ENCODE measurements around the gene EPS8L1.

The EPS8L1 gene

DNA sequence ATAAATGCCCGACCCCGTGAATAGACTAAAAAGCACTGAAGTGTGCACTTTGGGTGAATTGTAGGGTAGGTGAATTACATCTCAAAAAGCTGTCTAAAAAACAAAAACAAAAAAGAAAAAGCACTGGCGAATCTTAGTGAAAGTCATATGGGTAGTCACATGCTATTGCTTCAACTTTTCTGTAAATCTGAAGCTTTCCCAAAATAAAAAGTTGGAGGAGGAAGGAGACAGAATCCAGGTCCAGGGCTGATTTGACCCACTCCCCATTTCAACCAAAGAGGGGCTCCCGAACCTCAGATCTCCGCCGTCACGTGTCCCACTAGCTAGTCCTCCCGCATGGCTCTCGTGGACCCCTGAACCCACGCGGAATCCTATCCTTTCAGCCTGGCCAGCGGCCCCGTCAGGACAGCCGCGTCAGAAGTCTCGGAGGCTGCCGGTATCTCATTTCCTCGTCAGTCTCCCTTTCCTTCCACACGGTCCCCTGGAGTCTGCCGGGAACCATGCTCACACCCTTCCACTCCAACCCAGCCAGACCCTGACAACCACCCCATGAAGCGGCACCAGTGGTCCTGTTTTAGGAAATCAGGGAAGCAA lies 35.7 kb downstream of the EPS8L1 start:
- peaks cover 0 to 57% (median 46%) of the 10 kb centered on the region in 4 donors for H3K4me1 ChIP-seq
- H3K27me3 ChIP-seq, result no peaks in the 10 kb centered on the region
- no peaks in the 10 kb centered on the region for H3K9me3 ChIP-seq
- intact Hi-C loops (cut with DNase I; ENCODE audit: low total_unique reads), result no loop called here
- H3K36me3 ChIP-seq, result peaks cover 5 to 45% (median 13%) of the 10 kb centered on the region in 3 donors
- no peak overlapping the region for H3K4me3 ChIP-seq
- no peak for DNase-seq
- TF ChIP-seq, protein P1, sequence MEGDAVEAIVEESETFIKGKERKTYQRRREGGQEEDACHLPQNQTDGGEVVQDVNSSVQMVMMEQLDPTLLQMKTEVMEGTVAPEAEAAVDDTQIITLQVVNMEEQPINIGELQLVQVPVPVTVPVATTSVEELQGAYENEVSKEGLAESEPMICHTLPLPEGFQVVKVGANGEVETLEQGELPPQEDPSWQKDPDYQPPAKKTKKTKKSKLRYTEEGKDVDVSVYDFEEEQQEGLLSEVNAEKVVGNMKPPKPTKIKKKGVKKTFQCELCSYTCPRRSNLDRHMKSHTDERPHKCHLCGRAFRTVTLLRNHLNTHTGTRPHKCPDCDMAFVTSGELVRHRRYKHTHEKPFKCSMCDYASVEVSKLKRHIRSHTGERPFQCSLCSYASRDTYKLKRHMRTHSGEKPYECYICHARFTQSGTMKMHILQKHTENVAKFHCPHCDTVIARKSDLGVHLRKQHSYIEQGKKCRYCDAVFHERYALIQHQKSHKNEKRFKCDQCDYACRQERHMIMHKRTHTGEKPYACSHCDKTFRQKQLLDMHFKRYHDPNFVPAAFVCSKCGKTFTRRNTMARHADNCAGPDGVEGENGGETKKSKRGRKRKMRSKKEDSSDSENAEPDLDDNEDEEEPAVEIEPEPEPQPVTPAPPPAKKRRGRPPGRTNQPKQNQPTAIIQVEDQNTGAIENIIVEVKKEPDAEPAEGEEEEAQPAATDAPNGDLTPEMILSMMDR (IDR thresholded peaks at IDR 0.05), result no peak
- H3K27ac ChIP-seq, result peak overlapping the region; percentile 88 to 92

DNA sequence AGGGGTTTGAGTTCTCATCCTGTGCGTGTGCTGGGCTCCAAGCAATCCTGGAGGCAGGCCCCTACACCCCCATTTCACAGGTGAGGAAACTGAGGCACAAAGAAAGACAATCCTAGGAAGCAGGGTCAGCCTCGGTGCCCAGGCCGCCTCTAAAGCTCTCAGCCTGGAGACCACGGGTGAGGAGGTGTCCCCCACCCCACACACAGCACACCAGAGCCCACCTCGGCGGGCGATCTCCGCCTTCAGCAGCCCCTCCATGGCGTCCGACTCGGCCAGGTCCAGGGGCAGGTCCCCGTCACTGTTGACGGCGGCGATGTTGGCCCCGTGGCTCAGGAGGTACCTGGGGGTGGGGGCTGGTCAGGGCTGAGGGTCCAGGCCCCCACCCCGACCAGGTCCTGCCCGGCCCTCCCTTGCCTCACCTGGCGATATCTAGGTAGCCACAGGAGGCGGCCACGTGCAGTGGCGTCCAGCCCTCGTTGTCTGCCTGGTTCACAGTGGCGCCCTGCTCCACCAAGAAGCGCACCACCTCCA lies 36.6 kb downstream of the EPS8L1 start:
- Histone ChIP-seq H3K4me3 (no peak overlapping the region), H3K27me3 (no peaks in the 10 kb centered on the region), H3K27ac (peak overlapping the region; percentile 88 to 92), H3K36me3 (peaks cover 5 to 40% (median 13%) of the 10 kb centered on the region in 3 donors), H3K9me3 (no peaks in the 10 kb centered on the region), H3K4me1 (peaks cover 0 to 57% (median 49%) of the 10 kb centered on the region in 4 donors)
- intact Hi-C loops (cut with DNase I; ENCODE audit: low total_unique reads), result no loop called here
- TF ChIP-seq, protein P1 (IDR thresholded peaks at IDR 0.05), result no peak
- no peak for DNase-seq

DNA sequence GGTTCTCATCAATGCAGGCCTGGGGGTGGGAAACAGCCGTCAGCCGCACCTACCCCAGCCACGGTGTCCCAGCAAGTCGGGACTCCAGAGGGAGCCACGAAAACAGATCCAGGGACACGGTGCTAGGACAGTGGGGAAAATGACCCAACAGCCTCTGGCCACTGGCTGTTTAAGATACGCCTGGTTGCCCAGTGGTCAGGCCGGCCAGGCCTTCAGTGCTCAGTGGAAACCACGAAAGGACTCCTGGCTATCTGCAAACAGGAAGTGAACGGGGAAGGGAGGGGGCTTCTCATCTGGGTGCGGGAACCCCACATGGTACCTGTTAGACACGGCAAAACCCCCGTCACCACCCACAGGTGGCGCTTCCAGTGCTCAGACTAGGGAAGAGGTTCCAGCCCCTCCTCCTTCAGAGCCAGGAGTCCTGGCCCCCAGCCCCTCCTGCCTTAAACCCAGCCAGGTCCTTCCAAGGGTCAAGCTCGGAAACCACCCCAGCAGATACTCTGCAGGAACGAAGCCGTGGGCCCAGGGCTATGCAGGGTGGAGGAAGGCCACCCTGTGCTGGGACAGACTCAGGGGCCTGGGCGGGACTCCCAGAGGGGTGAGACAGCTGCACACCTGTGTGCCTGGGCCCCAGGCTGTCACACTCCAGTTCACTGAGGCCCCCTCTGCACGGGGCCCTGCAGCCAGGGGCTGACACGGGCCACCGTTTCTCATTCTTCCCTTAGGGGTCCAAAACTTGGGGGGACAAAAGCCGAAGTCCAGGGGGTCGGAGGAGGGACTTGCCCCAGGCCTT lies 37.3 kb downstream of the EPS8L1 start:
- no peaks in the 10 kb centered on the region for H3K27me3 ChIP-seq
- peak overlapping the region; percentile 1 to 25 for H3K4me3 ChIP-seq
- DNase-seq, result no peak
- peaks cover 5 to 40% (median 13%) of the 10 kb centered on the region in 3 donors for H3K36me3 ChIP-seq
- TF ChIP-seq, protein P1 (IDR thresholded peaks at IDR 0.05), result no peak
- peak overlapping the region; percentile 88 to 92 for H3K27ac ChIP-seq
- no peaks in the 10 kb centered on the region for H3K9me3 ChIP-seq
- intact Hi-C loops (cut with DNase I; ENCODE audit: low total_unique reads), result no loop called here
- H3K4me1 ChIP-seq, result peaks cover 0 to 58% (median 49%) of the 10 kb centered on the region in 4 donors

DNA sequence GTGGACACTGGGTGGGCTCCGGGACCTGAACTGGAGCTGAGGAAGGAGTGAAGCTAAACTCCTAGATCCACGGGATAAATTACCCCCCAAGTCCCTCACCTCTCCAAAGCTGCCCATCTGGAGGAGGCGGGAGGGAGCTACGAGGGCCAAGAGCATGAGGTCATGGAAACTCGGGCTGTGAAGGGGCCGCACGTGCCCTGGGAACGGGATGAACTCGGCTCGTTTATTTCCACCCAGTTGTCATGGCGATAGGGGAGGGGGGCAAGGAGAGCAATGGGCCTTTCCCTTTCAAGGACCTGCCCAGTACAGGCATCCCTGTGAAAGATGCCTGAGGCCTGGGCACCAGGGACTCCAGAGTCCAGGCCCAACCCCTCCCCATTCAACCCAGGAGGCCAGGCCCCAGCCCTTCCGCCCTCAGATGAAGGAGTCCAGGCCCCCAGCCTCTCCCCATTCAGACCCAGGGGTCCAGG lies 37.9 kb downstream of the EPS8L1 start:
- H3K27me3 ChIP-seq, result no peaks in the 10 kb centered on the region
- intact Hi-C loops (cut with DNase I; ENCODE audit: low total_unique reads), result no loop called here
- TF ChIP-seq, protein P1 (IDR thresholded peaks at IDR 0.05), result no peak
- H3K9me3 ChIP-seq, result no peaks in the 10 kb centered on the region
- peaks cover 5 to 39% (median 13%) of the 10 kb centered on the region in 3 donors for H3K36me3 ChIP-seq
- H3K4me3 ChIP-seq, result peak overlapping the region; percentile 1 to 25
- H3K4me1 ChIP-seq, result peaks cover 0 to 64% (median 56%) of the 10 kb centered on the region in 4 donors
- peak; percentile 94 to 97 for DNase-seq
- peak overlapping the region; percentile 88 to 92 for H3K27ac ChIP-seq

DNA sequence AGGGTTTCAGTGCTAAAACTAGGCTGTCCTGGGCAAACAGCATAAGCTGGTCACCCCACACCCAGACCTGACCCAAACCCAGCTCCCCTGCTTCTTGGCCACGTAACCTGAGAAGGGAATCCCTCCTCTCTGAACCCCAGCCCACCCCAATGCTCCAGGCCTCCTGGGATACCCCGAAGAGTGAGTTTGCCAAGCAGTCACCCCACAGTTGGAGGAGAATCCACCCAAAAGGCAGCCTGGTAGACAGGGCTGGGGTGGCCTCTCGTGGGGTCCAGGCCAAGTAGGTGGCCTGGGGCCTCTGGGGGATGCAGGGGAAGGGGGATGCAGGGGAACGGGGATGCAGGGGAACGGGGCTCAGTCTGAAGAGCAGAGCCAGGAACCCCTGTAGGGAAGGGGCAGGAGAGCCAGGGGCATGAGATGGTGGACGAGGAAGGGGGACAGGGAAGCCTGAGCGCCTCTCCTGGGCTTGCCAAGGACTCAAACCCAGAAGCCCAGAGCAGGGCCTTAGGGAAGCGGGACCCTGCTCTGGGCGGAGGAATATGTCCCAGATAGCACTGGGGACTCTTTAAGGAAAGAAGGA lies 39.0 kb downstream of the EPS8L1 start:
- Histone ChIP-seq H3K27ac (peak overlapping the region; percentile 88 to 92), H3K4me1 (peaks cover 0 to 66% (median 55%) of the 10 kb centered on the region in 4 donors), H3K36me3 (peaks cover under 1 to 28% (median 8%) of the 10 kb centered on the region in 3 donors), H3K4me3 (peak overlapping the region in 1 of 2 donors; percentile 87), H3K27me3 (no peaks in the 10 kb centered on the region), H3K9me3 (no peaks in the 10 kb centered on the region)
- TF ChIP-seq, protein P1 (IDR thresholded peaks at IDR 0.05), result no peak
- no peak for DNase-seq
- intact Hi-C loops (cut with DNase I; ENCODE audit: low total_unique reads), result loop anchor here (5.0 kb wide), 1 partner anchor 647 kb away; no protein-coding TSS in a partner anchor
